Measurements from ENCODE around the gene TATDN2.

Gene TATDN2

DNA sequence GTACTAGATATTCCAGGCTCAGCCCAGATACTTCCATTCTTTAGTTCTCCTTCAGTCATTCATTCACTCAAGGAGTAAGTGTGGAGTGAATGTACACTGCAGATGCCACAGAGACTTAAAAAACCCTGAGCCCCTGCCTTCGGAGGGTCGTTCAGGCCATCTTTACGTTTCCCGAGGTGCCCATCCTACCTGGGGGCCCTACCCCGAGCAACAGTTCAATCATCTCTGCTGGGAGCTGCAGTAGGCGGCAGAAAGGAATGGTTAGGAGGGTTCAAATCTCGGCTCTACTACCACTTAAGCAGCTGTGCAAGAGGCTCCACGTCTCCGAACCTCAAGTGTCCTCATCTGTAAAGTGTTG, 72.0 kb downstream of the TATDN2 start:
- no peak for DNase-seq

DNA sequence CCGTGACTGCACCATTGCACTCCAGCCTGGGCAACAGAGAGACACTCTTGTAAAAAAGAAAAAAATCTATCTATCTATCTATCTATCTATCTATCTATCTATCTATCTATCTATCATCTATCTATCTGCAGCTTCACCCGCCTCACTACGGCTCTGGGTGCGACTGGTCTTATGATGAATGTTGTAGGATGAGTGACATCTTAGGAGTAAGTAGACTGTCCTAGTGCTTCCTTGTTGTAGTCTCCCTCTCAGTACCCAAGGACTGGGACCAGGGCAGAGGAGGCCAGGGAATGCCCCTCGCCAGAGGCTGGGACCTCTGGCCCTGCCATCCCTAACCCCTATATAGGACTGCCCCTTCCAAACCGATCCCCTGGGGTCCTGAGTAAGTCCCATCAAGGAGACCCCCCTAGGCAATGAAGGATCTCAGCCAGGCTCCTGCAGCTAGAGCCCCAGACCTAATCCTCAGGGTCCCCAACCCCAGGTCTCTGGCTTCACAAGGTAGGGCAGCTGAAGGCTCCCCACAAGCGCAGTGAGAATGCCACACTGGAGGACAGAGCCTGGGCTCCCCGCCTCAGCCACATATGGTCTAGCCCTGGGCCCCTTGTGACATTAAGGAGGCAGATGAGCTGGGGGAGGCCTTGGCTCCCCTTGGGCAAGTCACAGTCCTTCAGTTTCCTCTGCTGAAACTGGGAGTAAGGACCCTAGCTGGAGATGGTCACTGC, 73.5 kb downstream of the TATDN2 start:
- DNase-seq = no peak

DNA sequence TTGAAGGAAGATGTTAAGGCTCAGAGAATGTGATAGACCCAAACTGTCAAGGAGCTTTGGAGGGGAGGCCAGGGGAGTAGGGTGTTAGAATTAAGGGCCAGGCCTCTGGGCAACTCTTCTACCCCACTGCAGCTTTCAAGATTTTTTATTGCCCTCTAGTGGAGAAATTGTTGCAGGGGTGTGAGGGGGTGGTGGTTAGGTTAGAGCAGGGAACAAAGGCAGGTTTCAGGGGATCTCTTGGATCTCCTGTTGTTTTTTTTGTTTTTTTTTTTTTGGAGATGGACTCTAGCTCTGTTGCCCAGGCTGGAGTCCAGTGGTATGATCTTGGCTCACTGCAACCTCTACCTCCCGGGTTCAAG, 74.1 kb downstream of the TATDN2 start:
- DNase-seq = peak; percentile 37

DNA sequence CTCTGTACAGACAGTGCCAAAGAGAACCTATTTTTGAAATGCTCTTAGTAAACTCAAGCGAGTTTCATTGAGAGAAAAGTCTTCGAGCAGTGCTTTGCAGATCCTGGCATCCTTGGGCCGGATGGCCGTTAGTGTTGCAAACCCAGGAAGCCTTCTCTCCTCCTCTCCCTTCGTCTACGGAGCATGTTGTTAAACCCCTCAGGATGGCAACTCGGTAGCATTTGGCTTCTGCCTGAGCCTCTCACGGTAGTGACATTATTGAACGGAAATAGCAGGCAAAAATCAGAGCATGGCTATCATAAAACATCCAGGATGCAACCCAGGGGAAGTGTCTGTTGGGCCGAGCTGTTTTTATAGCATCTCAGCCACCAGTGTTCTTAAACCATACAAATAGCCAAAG, 79.3 kb downstream of the TATDN2 start:
- no peak for DNase-seq

DNA sequence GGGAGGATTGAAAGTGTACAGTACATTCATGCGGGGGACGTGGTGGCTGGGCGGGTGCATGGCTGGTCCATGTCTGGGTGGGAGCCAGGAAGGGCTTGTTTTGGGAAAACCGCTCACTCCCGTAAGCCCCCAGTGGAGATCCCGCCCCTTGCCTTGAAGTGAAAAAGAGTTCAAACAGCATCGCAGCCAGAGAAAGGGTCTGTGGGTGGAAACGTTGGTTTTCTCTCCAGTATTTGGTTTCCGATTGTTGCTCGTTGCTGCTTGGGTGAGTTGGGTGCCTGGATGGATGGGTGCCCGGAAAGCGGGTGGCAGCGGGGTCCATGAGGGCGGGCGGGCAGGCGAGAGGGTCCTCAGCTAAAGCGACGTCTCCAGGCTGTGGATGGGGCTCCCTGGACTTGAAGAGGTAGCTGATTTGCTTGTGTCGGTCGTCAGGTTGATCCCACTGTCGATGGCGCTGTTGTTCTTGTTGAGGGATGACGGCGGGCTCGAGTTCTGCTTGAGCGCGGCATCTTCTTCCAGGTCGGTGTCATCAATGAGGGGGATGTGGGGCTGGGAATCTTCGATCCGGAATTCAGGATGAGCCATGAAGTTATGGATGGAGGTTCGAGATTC, 80.3 kb downstream of the TATDN2 start:
- DNase-seq = no peak

DNA sequence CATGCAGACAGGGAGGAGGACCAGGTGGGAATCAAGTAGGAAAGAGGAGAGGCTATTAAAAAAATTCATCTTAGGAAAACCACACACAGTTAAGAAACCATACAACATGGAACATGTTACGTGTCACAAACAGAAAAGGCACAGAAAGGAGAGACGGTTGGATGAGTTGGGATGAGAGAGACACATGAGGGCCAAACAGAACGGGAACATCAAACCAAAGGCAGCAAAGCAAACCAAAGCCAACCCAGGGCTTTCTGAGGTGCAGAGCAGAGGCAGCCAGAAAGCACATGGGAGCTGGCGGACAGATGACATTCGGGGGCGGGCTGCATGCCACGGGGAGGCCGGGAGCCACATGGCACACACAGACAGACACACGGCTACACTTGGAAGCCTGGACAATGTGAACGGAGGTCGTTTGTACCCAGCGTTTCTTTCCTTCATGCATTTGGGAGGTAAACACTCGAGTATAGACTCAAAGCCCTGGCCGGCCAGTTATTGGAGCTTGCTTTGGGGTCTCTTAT, 81.3 kb downstream of the TATDN2 start:
- no peak for DNase-seq

DNA sequence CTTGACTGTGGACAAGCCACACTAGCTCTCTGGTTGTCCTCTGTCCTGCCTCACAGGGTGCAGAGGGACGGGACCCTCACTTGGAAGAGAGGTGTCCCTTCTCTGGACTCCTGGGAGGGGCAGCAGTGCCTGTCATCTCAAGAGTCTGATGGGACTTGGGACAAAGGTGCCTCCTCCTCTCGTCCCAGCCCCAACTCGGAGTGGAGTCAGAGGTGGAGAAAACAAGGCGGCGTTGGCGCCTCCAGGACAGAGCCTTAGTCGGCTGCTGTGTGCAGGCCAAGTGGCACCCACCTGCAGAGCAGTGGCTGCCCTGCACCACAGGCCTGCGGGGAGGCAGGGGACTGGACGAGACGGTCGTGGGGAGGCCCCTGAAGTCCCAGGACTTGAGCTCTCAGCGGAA, 82.1 kb downstream of the TATDN2 start:
- DNase-seq = no peak
